LoVo (cell line): ENCODE measurements around the gene OPHN1.
A peak's percentile ranks its signal among the peaks of the same experiment; 100 is the strongest.
"Not testable (repeated sequence)": the region's sequence is repeated elsewhere in the genome, so short reads cannot be mapped to it uniquely, and the experiment has no call there.

Source experiments
- DNase-seq: peaks from one replicate; pipeline ENCODE4 v3.0.0-alpha.2; 2016; ENCODE audit warnings: low spot score

OPHN1 gene

DNA sequence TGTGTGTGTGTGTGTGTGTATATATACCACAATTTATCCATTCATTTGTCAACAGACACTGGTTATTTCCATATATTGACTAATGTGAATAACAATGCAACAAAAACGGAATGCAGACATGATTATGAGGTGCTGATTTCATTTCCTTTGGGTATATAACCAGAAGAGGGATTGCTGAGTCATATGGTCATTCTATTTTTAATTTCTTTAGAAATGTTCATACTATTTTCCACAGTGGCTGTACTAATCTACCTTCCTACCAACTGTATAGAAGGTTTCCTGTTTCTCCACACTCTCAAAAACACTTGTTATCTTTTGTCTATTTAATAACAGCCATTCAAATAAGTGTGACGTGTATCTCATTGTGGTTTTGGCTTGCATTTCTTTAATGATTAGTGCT lies 269.9 kb downstream of the OPHN1 start:
- DNase-seq: no peak

DNA sequence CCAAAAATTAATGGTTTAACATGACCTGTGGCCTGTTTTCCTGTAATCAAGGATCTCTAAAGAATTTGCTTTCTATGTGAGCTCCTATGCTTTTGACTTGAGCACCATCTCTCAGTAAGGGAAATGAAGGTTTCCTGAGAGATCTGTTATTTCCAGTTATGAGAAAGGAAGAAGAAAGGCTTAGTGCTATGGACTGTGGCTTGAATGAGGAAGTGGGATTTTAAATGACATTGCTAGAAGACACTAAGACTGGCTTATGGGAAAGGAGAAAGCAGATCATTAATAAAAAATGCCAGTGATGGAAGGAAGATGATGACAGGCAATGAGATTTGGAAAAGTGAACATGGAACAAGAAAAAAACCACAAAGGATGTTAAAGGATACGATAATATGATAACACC lies 285.4 kb downstream of the OPHN1 start:
- no peak for DNase-seq

DNA sequence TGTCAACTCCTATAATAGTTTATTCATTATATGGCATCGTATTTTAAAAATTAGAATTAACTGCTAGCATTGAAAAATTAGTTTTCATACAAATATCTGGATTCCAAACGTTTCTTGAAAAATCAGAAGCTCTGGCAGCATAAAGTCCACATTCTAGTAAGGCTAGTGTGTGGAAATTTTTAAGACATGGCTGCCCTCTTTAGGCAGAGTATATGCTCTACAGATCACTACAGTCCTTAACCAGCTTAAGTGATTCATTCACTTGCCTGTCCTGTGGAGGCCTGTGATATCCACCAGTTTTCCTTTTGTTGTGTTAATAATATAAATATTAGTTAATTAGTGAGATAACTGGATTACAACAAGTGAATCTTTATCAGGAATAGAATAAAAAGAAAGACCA lies 287.2 kb downstream of the OPHN1 start:
- no peak for DNase-seq

DNA sequence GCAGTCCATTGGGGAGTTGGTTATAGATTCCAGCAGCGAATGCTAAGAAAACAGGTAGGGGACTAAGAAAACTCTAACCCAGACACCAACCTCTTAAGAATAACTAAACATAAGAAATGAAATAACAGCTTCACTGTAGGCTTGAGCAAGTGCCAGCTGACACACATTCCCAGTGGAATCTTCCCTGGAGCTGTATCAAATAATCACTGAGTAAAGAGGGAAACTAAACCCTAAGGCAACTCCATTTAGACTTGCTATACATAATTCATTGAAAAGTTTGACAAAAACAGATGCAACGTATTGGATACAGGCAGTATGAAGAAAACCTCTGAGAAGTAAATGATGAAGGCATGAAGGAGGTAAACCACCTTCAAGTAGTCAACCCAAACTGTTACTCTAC lies 293.5 kb downstream of the OPHN1 start:
- DNase-seq: no peak

DNA sequence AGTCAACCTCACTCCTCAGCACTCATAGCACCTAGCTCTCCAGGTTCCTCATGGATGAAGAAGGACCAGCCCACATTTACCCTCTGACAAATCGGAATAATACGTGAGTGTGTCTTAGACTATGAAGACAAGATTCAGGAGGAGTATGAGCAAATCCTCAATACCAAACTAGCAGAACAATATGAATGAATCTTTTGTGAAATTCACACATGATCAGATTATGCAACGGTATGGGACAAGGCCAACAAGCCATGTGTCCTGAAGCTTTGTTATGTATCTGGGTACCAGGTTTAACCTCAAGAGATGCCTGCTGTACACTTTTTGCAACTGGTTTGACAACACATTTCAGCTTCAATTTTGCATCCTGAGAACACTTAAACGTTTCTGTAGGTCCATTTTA lies 300.1 kb downstream of the OPHN1 start:
- DNase-seq: no peak

DNA sequence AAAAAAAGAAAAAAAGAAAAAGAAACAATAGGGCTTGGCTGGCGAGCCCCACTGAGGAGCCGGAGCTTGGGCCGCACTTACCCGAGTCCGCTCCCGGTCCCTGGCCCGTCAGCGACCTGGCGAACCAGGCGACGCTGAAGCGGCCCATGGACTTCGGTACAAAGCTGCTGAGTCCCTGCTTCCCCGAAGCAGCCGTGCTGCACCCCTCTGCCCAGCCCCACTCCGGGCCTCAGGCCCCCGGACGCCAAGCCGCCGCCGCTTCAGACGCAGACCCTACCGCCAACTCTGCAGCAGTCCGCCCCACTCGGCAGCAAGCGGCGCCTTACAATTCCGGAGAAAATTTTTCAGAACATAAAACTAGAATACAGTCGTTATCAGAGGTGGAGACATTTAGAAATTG lies 300.5 kb downstream of the OPHN1 start:
- DNase-seq: no peak

DNA sequence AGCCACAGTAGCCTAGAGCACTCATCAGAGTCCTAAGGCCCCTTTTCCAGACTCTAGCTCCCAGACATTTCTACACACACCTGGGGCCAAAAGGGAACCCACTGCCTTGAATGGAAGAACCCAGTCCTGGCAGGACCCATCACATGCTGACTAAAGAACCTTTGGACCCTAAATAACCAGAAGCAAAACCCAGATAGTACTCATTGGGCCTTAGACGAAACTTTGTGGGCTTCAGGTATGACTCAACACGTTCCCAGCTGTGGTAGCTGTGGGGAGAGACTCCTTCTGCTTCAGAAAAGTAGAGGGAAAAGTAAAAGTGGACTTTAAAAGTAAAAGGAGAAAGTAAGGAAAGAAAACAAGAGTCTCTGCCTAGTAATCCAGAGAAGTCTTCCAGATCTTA lies 311.5 kb downstream of the OPHN1 start:
- no peak for DNase-seq

DNA sequence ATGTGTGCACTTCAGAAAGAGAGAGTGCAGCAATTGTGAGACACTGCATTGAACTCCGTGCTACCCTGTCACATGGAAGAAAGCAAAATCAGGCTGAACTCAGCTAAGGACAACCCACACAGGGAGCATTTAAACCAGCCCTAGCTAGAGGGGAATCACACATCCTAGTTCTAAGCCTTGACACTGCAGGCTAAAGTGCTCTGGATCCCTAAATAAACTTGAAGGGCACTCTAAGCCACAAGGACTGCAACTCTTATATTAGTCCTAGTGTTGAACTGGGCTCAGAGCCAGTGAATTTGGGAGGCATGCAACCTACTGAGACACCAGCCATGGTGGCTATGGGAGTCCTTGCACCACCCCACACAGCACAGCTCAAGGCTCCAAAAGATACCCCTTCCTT lies 311.9 kb downstream of the OPHN1 start:
- no peak for DNase-seq

DNA sequence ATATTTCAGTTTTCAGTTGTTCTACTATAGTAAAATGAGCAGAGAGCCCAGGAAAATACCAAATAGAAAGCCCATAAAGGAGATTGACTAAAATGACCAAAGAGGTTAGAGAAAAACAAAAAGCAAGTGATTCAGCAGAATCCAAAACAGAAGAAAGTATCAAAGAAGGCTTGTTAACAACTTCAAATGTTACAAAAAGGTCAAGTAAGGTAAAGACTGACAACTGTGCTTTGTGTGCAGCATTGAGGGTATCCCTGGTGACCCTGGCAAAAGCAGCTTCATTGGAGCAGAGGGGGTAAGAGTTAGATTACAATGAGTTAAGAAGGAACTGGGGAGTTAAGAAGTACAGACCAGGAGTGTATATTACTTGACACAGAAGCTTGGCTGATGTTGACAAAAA lies 317.9 kb downstream of the OPHN1 start:
- DNase-seq: no peak

DNA sequence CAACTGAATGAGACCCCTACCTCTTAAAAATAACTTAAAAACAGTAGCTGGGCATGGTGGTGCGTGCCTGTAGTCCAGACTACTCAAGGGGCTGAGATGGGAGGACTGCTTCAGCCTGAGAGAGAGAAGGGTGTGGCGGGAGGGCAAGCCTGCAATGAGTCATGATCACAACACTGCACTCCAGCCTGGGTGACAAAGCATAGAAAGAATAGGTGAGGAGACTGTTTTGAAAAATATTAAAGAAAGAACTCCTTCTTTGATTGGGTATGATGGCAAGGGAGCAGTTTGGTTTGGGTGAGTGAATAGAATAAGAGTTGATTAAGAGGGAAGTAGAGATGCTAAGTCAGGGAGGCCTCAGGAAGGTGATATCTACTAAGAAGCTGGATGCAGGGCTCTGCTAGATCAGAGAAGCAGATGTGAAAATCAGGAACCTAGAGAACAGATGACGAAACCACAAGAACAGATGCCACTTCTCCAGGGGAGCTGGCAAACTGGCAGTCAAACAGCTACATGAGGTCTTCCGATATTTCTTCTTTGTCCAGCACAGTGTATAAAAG lies 318.6 kb downstream of the OPHN1 start:
- DNase-seq: peak; percentile 36

DNA sequence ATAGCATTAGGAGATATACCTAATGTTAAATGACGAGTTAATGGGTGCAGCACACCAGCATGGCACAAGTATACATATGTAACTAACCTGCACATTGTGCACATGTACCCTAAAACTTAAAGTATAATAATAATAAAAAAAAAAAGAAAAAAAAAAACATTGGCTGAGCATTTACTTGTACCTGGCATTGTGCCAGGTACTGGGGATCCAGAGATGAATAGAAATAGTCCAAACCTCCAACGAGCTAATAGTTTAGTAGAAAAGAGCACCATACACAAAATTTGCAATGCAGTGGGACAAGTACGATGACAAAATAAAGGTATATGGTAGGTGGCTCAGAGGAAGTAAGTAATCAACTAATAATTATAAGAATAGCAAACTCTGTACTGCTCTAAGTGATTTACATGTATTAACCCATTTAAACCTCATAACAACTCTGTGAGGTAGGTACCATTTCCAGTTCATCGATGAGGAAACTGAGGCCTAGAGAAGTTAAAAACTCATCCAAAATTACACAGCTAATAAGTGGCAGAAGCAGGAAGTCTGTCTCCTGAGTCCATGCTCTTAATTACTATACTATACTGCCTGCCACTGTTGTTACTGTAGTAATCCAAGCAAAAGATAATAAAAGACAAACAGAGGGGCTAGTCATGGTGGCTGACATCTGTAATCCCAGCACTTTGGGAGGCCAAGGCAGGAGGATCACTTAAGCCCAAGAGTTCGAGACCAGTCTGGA lies 319.3 kb downstream of the OPHN1 start:
- DNase-seq: no peak

DNA sequence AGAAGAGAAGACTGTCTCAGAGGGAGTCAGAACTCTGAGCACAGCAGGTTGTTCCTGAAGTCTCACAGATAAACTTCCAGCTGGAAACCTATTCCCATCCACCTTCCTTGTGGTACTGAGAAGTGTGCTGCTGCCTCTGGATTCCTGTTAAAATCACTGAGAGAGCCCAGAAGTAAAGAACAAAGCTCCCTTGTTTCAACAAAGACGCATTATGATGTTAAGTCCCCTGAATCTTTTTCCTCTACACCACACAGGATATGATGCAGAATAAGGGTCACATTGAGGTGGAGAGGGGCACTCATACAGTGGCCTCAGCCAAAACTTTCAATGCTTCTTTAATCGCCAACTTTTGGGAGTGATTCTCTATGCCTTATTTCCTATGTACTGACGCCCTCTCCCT lies 321.0 kb downstream of the OPHN1 start:
- DNase-seq: no peak

DNA sequence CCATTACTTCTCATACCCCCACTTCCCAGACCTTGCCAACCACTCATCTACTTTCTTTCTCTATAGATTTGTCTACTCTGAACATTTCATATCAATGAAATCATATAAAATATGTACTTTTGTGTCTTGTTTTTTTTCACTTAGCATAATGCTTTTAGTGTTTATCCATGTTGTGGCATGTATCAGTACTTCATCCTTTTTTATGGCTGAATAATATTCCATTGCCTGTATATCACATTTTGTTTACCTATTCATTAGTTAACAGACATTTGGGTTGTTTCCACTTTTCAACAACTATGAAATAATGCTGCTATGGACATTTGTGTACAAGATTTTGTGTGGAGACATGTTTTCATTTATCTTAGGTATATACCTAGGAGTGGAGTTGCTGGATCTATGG lies 324.1 kb downstream of the OPHN1 start:
- no peak for DNase-seq

DNA sequence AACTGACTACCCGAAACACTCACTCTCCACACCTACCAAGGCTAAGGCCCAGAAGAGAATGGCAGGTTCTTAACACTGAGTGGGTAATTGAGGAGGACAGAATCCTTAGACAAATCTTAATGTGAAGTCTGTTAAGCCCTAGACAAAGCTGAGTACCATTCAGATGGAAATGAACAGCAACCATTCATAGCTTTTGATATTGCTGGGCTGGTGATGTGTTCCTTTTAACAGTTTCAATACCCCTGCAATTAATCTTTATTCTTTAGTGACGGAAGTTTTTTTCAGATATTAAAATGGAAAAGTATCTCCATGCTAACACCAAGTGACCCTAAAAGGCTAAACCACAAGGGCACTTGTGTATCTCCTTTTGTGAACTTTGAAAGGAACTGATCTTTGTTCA lies 334.9 kb downstream of the OPHN1 start:
- no peak for DNase-seq

DNA sequence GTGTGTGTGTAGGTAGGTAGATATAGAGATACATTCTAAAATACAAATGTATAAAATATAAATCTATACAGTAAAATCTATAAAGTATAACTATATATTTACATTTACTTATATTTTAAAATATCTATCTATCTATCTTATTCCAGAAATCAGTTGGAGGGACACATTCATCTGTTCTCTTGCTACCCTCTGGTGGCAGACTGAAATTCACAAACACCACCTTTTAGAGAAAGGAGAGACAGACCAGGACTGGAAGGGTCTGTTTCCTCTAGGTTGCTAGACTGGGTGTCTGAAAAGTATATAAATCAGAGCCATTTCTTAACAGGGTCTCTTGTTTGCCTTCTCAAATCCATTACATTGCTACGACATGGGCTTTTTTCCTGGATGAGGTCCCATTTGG lies 343.0 kb downstream of the OPHN1 start:
- DNase-seq: no peak

DNA sequence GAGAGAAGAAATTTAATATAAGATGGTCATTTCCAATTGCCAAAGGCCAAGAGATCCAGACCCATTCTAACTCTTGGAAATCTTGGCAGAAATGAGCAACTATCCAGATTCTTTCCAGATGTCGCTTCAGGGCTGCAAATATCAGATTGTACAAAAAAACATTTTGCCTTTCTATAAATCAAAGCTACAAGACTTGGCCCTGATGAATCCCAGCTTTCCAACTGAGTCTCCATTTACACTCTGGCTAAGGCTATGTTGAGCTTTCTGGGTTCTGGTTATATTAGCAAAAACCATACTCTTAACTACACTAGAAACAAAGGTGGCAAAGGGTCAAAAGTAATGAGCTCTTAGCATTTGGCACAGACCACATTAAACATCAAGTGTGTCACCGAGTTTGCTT lies 345.8 kb downstream of the OPHN1 start:
- no peak for DNase-seq

DNA sequence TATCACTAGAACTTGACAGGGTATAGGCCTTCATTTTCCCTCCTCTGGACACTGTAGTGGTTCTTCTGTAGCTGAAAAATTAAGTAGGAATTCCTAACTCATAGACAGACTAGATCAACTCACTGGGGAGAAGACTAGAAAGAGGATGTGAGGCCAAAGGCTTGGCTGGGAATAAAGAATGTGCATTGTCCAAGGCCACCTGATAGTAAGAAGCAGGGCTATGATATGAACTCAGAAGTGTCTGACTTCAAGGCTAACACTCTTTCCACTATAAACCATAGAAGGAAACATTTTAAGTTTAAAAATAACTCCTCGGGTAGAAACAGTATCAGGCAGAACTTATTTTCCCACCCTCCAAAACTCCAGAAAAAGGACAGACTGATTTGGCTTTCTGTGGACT lies 346.6 kb downstream of the OPHN1 start:
- DNase-seq: no peak

DNA sequence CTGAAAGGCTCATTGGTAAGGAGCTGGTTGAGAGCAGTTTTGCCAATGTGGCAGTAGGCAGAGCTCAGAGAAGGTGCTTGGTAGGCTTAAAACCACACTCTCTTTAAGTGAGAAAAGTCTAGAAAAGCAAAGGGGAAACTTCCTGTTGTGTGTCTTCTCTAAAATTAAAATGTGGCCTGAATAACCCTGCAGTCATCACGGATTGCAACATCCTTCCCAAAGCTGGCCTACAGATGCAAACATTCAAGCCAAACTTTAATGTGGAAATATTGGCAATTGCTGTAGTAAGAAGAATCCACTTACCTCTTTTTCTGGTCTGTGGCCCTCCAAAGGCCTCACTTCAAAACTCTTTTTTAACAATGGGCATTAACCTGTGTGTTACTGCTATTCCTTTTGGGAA lies 348.5 kb downstream of the OPHN1 start:
- DNase-seq: no peak

DNA sequence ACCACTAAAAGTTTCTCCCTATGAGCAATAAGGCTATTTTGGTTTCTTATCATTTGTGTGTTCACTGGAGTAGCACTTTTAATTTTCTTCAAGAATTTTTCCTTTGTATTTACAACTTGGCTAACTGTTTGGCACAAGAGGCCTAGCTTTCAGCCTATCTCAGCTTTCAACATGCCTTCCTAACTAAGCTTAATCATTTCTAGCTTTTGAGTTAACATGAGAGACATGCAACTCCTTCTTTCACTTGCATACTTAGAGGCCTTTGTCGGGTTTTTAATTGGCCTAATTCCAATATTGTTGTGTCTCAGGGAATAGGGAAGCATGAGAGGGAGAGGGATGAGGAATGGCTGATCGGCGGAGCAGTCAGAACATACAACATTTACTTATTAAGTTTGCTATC lies 349.8 kb downstream of the OPHN1 start:
- no peak for DNase-seq

DNA sequence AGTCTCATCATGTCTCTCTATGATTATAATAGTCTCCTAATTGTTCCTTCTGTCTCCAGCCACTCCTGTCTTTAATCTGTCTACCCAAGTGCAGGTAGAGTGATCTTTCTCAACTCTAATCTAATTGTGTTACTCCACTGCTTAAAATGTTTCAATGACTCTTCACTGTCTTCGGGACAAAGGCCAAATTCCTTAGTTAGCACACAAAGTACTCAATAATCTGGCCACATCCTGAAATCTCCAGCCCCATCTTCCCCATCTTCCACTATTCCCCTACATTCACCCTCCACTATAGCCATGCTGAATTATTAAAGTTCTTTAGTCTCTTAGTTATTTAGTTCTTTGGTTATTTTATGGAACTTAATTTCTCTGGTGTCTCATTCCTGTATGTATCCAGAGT lies 353.3 kb downstream of the OPHN1 start:
- no peak for DNase-seq

DNA sequence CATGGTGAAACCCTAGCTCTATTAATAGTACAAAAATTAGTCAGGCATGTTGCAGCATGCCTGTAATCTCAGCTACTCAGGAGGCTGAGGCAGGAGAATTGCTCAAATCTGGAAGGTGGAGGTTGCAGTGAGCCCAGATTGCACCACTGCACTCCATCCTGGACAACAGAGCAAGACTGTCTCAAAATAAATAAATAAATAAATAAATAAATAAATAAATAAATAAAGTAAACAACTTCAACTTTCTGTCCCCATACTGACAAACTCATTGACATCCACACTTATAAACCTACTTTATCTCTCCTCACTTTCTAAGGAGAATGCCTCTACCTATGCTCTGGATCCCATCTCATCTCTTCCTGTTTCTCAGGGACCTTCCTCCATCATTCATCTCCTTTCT lies 354.5 kb downstream of the OPHN1 start:
- not testable (repeated sequence) for DNase-seq

DNA sequence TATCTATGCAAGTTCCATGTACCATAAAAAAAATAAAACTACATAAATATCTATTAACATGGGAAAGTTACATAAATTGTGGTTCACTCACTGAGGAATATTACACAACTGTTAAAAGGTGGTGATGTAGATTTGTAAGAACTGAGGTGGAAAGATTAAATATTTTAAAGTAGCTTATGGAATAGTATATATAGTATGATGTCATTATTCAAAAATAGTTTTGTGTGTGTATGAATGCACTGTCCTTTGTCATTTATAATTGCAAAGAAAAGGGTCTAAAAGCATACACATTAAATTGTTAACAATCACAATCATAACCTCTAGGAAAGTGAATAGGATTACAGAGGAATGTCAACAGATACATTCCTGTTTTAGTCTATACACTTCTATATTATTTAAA lies 355.9 kb downstream of the OPHN1 start:
- DNase-seq: no peak

DNA sequence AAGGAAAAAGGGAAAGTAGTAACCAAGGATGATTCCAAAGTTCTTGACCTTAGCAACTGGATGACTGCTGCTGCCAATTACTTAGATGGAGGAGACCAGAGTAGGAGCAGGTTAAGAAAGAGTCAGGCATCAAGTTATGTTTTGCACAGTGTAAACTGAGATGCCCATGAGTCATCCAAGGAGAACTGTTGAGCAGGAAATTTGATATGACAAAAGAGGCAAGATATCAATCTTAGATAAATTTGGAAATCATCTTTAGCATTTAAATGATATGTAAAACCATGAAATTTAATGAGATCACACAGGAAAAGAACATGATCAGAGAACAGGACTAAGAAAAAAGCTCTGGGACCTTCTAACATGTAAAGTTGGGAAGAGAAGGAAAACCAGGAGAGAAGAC lies 361.3 kb downstream of the OPHN1 start:
- DNase-seq: no peak

DNA sequence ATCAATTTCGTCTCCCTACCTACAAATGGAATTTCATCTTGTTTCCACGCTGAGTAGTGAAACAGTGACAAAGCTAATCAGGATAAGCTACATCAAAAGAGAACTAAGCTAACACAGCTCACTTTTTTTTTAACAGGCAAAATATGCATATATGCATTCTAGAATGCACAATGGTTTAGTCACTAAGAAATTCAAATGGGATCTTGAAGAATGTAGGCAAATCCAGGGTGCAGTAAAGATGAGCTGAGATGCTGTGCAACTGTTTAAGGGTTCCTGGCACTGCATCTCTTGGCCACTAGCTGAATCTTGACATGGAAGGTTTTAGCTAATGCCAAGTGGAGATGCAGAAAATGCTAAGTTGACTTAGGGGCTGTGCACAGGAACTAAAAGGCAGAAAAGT lies 363.2 kb downstream of the OPHN1 start:
- DNase-seq: not testable (repeated sequence)

DNA sequence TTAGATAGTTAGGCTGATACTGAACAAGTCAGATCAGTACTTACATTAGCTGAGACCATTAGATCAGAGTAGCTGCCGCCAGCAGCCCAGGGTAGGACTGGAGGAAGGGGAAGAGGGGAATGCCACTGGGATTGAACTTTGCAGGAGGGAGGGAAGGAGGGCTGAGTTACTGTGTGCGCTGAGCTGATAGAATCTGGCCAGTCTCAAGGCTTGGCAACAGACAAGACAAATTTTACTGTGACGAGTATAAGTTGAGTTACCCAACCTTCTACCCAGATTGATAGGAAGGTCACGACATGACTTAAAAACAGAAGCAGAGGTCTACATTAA lies 372.1 kb downstream of the OPHN1 start:
- DNase-seq: no peak
